Transverse colon (tissue), 3 donors: Measurements from ENCODE around the gene RIMBP2.

Source experiments
- POLR2A ChIP-seq: fragments of 450-650 bp; IDR thresholded peaks from one replicate; pipeline ENCODE4 v1.6.1; 2016; ENCODE audit warnings: antibody characterized with exemption, mild to moderate bottlenecking, moderate library complexity
- TF ChIP-seq, protein P1 (sequence below), 5 experiments: fragments of 200-600 bp in 3 of 5; fragments of 450-650 bp in 2 of 5; sonication (generic) in 3 of 5; IDR thresholded peaks; 1 replicate in 2 of 5; 2 replicates in 3 of 5; pipeline ENCODE4 v1.5.1; 2016 to 2017; ENCODE audit warnings: antibody characterized with exemption in 5 of 5, inconsistent platforms in 3 of 5, mild to moderate bottlenecking in 2 of 5, moderate library complexity in 1 of 5

- TF ChIP-seq, protein P1, sequence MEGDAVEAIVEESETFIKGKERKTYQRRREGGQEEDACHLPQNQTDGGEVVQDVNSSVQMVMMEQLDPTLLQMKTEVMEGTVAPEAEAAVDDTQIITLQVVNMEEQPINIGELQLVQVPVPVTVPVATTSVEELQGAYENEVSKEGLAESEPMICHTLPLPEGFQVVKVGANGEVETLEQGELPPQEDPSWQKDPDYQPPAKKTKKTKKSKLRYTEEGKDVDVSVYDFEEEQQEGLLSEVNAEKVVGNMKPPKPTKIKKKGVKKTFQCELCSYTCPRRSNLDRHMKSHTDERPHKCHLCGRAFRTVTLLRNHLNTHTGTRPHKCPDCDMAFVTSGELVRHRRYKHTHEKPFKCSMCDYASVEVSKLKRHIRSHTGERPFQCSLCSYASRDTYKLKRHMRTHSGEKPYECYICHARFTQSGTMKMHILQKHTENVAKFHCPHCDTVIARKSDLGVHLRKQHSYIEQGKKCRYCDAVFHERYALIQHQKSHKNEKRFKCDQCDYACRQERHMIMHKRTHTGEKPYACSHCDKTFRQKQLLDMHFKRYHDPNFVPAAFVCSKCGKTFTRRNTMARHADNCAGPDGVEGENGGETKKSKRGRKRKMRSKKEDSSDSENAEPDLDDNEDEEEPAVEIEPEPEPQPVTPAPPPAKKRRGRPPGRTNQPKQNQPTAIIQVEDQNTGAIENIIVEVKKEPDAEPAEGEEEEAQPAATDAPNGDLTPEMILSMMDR (IDR thresholded peaks at IDR 0.05): no peak
- TF ChIP-seq POLR2A: no peak
Observed at GRCh38 chr12:130474599-130475269, 241.4 kb downstream of the RIMBP2 start.
